PC-9 (cell line): ENCODE data around the gene UBTF. TPM values are rescaled to one million over a fixed set of nuclear protein-coding genes. Genes with fewer than 3 reads are reported as not detected.
A peak's percentile ranks its signal among the peaks of the same experiment; 100 is the strongest.

Source experiments
- BruUV-seq: library from RNA; stranded (reverse); fragments of 400-500 nt; replicated peaks from 2 replicates; lab custom pipeline; 2021; lab: Mats Ljungman, UMichigan
- CTCF ChIA-PET: fragments of 300-600 bp; sonication (Branson Sonifier 250); formaldehyde crosslinking; loops from one replicate; lab custom pipeline; 2022; ENCODE audit warnings: antibody characterized with exemption; lab: Charles Lee
- POLR2A ChIA-PET: fragments of 300-600 bp; sonication (Branson Sonifier 250); formaldehyde crosslinking; loops from one replicate; lab custom pipeline; 2022; ENCODE audit warnings: antibody characterized with exemption; ENCODE audit not compliant: unreplicated experiment; lab: Charles Lee
- DNase-seq, 2 experiments: peaks; one replicate each; pipeline versions ENCODE4 v3.0.0 to v3.0.0-alpha.2; 2015 to 2022; ENCODE audit warnings: mixed read lengths in 1 of 2
- H2AFZ ChIP-seq: fragments of 200-600 bp; sonication (generic); 2 replicates; pipeline ENCODE4 v1.8.1; 2017; ENCODE audit warnings: antibody characterized with exemption
- H3F3A ChIP-seq: fragments of 200-600 bp; sonication (generic); 2 replicates; pipeline ENCODE4 v1.8.1; 2017; ENCODE audit warnings: antibody characterized with exemption, mild to moderate bottlenecking, low read depth; ENCODE audit not compliant: insufficient read depth
- H3K27ac ChIP-seq: fragments of 200-600 bp; sonication (generic); 2 replicates; pipeline ENCODE4 v1.6.1; 2016; ENCODE audit warnings: mixed run types
- H3K27me3 ChIP-seq: fragments of 200-600 bp; sonication (generic); 2 replicates; pipeline ENCODE4 v1.6.1; 2016; ENCODE audit warnings: low read depth, mixed run types; ENCODE audit not compliant: insufficient read depth
- H3K36me3 ChIP-seq: fragments of 200-600 bp; sonication (generic); 2 replicates; pipeline ENCODE4 v1.6.1; 2016; ENCODE audit warnings: low read depth, mixed run types
- H3K4me1 ChIP-seq: fragments of 200-600 bp; sonication (generic); replicated peaks from 2 replicates; pipeline ENCODE4 v1.6.1; 2016; ENCODE audit warnings: mixed run types; ENCODE audit not compliant: insufficient read depth
- H3K4me2 ChIP-seq: fragments of 200-600 bp; sonication (generic); 2 replicates; pipeline ENCODE4 v1.6.1; 2017; ENCODE audit warnings: mixed run types
- H3K4me3 ChIP-seq: fragments of 200-600 bp; sonication (generic); 2 replicates; pipeline ENCODE4 v1.6.1; 2016; ENCODE audit warnings: mixed run types
- H3K79me2 ChIP-seq: fragments of 200-600 bp; sonication (generic); 2 replicates; pipeline ENCODE4 v1.6.1; 2017; ENCODE audit warnings: low read depth, mixed run types
- H3K9me2 ChIP-seq: fragments of 200-600 bp; sonication (generic); 2 replicates; pipeline ENCODE4 v1.8.1; 2017; ENCODE audit warnings: mild to moderate bottlenecking; ENCODE audit not compliant: insufficient read depth
- H3K9me3 ChIP-seq: fragments of 200-600 bp; sonication (generic); 2 replicates; pipeline ENCODE4 v1.8.1; 2016; ENCODE audit warnings: low read depth; ENCODE audit not compliant: insufficient read depth
- H4K20me1 ChIP-seq: fragments of 200-600 bp; sonication (generic); 2 replicates; pipeline ENCODE4 v1.8.1; 2017; ENCODE audit not compliant: insufficient read depth
- EZH2 ChIP-seq: fragments of 200-600 bp; sonication (generic); IDR thresholded peaks from 2 replicates; pipeline ENCODE4 v1.8.0; 2017; ENCODE audit warnings: antibody characterized with exemption, low read depth
- intact Hi-C: fragments of 100-400 bp; cut with micrococcal nuclease; formaldehyde crosslinking; loops from one replicate; pipeline ENCODE4 v1.10.0; 2022; ENCODE audit not compliant: unreplicated experiment
- total RNA-seq: library from RNA; stranded (reverse); gene quantifications from 2 replicates; pipeline ENCODE4 v1.2.3, GENCODE V29; 2021
- TF ChIP-seq, protein P1 (sequence below): fragments of 200-600 bp; sonication (generic); conservative IDR thresholded peaks from 2 replicates; pipeline ENCODE4 v1.6.1; 2017; ENCODE audit warnings: mixed run types, antibody characterized with exemption, mild to moderate bottlenecking, moderate library complexity

The UBTF gene
- total RNA-seq, 1 experiment from 2014 or later: 61.7 TPM

DNA sequence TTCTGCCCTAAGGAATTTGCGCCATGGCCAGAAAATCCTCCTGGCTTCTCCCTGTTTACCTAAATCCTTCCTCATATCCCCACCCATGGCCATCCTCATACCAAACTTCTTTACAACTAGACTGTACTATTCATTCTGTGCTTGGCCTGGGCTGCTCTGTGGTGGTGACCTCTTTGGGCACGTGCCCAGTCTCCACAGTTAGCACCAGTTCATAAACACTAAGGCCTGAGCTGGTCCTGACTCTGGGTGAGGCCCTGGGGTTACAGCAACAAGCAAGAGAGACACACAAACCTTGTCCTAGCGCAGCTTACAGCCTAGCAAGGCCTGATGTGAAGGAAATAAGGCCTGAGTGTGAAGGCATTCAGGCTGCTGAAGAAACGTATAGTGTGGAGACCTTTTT lies 16.7 kb downstream of the UBTF start:
- intact Hi-C loops: no loop called here
- POLR2A ChIA-PET: no interaction called here

DNA sequence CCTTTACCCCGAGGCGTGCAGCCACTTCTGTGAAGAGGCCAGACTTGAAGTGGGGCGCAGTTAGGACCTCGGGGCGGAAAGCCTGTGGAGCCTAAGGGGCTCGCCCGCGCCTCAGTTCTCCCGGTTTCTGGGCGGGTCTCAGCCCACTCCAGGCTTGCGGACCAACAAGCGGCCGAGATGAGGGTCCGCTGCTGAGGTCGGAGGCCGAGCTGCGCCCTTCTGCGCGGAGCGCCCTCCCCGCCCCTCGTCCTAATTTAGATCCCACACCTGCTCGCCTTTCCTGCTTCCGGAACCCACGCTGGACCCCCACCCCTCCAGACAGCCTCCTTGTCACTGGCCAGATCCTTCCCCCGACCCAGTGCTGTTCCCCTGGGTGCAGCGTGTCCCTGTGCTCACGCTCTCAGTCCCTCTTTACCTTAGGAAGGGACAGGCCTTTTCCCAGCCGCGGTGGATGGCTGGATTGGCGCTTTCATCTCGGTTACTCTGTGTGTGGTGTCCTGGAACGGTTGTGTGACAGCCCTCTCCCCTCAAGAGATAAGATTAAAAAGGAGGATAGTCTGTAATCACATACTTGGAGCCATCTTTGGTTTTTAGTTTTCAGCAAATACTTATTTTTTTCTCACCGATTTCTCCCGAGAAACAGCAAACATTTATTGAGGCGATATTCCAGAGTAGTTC lies 18.9 kb downstream of the UBTF start:
- no peaks in the 10 kb centered on the region for H3K27me3 ChIP-seq
- no peaks in the 10 kb centered on the region; the same call in 1 of the 2 replicates for H4K20me1 ChIP-seq
- H2AFZ ChIP-seq: peak overlapping the region; percentile 93
- ChIA-PET POLR2A (no interaction called here), CTCF (no interaction called here)
- TF ChIP-seq, protein P1, sequence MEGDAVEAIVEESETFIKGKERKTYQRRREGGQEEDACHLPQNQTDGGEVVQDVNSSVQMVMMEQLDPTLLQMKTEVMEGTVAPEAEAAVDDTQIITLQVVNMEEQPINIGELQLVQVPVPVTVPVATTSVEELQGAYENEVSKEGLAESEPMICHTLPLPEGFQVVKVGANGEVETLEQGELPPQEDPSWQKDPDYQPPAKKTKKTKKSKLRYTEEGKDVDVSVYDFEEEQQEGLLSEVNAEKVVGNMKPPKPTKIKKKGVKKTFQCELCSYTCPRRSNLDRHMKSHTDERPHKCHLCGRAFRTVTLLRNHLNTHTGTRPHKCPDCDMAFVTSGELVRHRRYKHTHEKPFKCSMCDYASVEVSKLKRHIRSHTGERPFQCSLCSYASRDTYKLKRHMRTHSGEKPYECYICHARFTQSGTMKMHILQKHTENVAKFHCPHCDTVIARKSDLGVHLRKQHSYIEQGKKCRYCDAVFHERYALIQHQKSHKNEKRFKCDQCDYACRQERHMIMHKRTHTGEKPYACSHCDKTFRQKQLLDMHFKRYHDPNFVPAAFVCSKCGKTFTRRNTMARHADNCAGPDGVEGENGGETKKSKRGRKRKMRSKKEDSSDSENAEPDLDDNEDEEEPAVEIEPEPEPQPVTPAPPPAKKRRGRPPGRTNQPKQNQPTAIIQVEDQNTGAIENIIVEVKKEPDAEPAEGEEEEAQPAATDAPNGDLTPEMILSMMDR: no peak
- TF ChIP-seq EZH2: no peak
- H3K4me3 ChIP-seq: peak overlapping the region; percentile 92
- H3K27ac ChIP-seq: peak overlapping the region; percentile 77
- no peaks in the 10 kb centered on the region for H3K9me2 ChIP-seq
- H3K4me2 ChIP-seq: peak overlapping the region; percentile 94
- peaks cover 35% of the 10 kb centered on the region for H3K4me1 ChIP-seq
- H3K79me2 ChIP-seq: peaks cover 37% of the 10 kb centered on the region
- no peak for DNase-seq
- TSS peak; percentile 51 for BruUV-seq
- H3K9me3 ChIP-seq: no peaks in the 10 kb centered on the region
- peaks cover 44% of the 10 kb centered on the region for H3F3A ChIP-seq
- no peaks in the 10 kb centered on the region; the same call in none of the 2 replicates for H3K36me3 ChIP-seq
- intact Hi-C loops: loop anchor here (1.0 kb wide), 1 partner anchor 18 kb away; no protein-coding TSS in a partner anchor

More for the DNA sequence above, 16.7 kb downstream of the UBTF start:
- TF ChIP-seq, protein P1: no peak
- TF ChIP-seq EZH2: no peak
- CTCF ChIA-PET: no interaction called here
- H3K9me3 ChIP-seq: no peaks in the 10 kb centered on the region
- H3F3A ChIP-seq: peaks cover 49% of the 10 kb centered on the region
- BruUV-seq: no TSS peak
- DNase-seq: no peak
- H3K27me3 ChIP-seq: no peaks in the 10 kb centered on the region
- H3K9me2 ChIP-seq: no peaks in the 10 kb centered on the region
- H2AFZ ChIP-seq: no peak overlapping the region
- H3K79me2 ChIP-seq: peaks cover 25% of the 10 kb centered on the region
- H3K27ac ChIP-seq: no peak overlapping the region
- H3K4me1 ChIP-seq: peaks cover 31% of the 10 kb centered on the region
- no peaks in the 10 kb centered on the region for H4K20me1 ChIP-seq
- no peak overlapping the region for H3K4me2 ChIP-seq
- no peak overlapping the region for H3K4me3 ChIP-seq
- H3K36me3 ChIP-seq: no peaks in the 10 kb centered on the region

DNA sequence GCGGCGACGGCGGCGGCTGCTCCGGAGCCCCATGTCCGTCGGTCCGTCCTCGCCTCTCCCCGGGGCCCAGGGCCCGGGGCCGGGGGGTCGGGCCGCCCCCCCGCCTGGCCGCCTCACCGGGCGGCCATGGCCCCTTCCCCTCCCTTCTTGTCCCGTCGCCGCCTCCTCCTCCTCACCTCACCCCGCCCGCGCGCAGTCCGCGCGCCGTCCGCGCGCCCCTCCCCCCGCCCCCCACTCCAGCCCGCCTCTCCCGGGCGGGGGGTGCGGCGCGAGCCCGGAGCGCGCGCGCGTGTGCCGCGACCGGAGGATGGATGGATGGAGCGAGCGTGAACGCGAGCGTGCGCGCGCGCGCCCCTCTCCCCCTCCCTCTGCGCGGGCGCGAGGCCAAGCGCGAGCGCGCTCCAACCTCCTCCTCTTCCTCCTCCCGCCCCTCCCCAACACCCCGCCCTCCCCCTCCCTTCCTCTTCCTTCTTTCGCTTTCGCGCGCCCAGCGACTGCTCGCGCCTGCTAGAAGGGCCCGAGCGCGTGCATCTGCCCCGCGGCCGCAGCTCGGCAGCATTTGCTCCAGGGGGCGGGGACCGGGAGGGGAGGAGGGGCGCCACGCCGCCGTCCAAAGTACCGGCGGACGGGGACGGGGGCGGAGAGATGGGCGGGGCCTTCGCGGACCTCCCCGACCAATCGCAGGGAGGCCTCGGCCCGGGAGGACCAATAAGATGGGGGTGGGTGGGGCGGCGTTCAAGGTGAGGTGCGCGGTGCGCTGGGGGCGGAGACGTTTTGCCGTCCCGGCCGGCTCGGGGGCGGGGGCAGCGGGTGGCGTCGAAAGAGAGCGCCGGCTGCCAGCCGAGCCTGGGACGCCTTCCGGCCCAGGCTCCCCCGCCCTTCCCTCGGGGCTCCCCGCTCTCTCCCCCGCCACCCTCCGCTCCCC lies 19.7 kb downstream of the UBTF start, which contains the start of gene ATXN7L3:
TSS of gene ATXN7L3 (minus strand) at position 332 of the 925 bp plus-strand sequence. CDS start 1,814 bp downstream, outside the sequence.
- no peaks in the 10 kb centered on the region for H3K9me3 ChIP-seq
- peaks cover 35% of the 10 kb centered on the region for H3K4me1 ChIP-seq
- no peaks in the 10 kb centered on the region for H3K27me3 ChIP-seq
- no TSS peak for BruUV-seq
- peak within 1 kb of the TSS; percentile 94 for H3K4me2 ChIP-seq
- peak within 1 kb of the TSS; percentile 93 for H2AFZ ChIP-seq
- DNase-seq: peak; percentile 90 to 97
- peak within 1 kb of the TSS; percentile 92 for H3K4me3 ChIP-seq
- TF ChIP-seq, protein P1: no peak
- no peak for TF ChIP-seq EZH2
- CTCF ChIA-PET: interaction anchor here (0.7 kb wide), 1 partner anchor 22 kb away, joined by 8 read pairs; no protein-coding TSS in a partner anchor
- H3K36me3 ChIP-seq: peaks cover 3% of the 10 kb centered on the region
- intact Hi-C loops: loop anchor here (1.0 kb wide), 1 partner anchor 18 kb away; no protein-coding TSS in a partner anchor
- H3K27ac ChIP-seq: peak within 1 kb of the TSS; percentile 77
- H3K79me2 ChIP-seq: peaks cover 45% of the 10 kb centered on the region
- POLR2A ChIA-PET: interaction anchor here (0.6 to 0.7 kb wide), 4 partner anchors 13 to 571 kb away, joined by 6 to 15 read pairs (median 10); no protein-coding TSS in a partner anchor
- no peaks in the 10 kb centered on the region for H3K9me2 ChIP-seq
- no peaks in the 10 kb centered on the region; the same call in 1 of the 2 replicates for H4K20me1 ChIP-seq
- H3F3A ChIP-seq: peaks cover 41% of the 10 kb centered on the region
